SU-DHL-6 (cell line): ENCODE results near the gene PTK6.

Experiments used
- EZH2phosphoT487 ChIP-seq: fragments of 200-600 bp; sonication (generic), shearing (Covaris generic); conservative IDR thresholded peaks from 2 replicates; pipeline ENCODE4 v1.6.1; 2018; ENCODE audit warnings: mild to moderate bottlenecking, antibody characterized with exemption, low read length, moderate library complexity, mixed read lengths
- TF ChIP-seq, protein P1 (sequence below): fragments of 200-600 bp; sonication (generic); IDR thresholded peaks from one replicate; pipeline ENCODE4 v1.5.1; 2017; ENCODE audit warnings: antibody characterized with exemption, mild to moderate bottlenecking, low read length, moderate library complexity; ENCODE audit not compliant: insufficient read depth, poor library complexity, severe bottlenecking

DNA sequence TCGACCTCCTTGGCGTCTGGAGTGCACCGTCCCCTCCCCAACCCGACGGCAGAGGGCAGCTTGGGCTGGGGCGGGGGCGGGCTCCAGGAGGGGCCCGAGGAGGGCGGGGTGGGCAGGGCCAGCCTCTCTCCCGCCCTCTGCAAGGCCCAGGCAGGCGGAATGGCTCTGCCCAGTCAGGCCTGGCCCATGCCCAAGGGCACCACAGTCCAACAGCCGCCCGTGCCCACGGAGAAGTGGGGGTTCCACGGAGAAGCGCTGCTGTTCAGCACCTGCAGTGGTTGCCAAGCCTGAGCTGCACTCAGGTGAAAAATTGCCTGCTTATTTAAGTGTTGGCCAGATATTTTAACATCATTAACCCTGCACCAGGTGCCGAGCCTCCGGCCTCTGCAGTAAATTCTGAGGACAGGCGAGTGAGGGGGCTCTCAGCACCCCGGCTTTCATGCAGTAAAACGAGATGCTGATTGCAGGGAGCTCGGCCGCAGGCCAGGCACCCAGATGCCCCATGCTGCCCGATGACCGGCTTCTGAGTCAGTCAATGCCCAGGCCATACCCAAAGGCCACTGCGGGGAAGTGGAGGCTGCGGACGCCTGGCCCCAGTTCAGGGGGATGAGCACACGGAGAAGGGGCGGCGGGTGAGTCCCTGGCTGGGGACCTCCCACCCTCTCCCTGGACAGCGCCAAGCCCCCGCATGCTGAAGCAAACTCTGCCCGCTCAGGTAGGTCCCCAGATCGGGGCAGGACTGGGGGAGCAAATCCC is 10.7 kb upstream of the PTK6 start, which contains the start of gene SRMS:
- TF ChIP-seq EZH2phosphoT487, result no peak
- TF ChIP-seq, protein P1, sequence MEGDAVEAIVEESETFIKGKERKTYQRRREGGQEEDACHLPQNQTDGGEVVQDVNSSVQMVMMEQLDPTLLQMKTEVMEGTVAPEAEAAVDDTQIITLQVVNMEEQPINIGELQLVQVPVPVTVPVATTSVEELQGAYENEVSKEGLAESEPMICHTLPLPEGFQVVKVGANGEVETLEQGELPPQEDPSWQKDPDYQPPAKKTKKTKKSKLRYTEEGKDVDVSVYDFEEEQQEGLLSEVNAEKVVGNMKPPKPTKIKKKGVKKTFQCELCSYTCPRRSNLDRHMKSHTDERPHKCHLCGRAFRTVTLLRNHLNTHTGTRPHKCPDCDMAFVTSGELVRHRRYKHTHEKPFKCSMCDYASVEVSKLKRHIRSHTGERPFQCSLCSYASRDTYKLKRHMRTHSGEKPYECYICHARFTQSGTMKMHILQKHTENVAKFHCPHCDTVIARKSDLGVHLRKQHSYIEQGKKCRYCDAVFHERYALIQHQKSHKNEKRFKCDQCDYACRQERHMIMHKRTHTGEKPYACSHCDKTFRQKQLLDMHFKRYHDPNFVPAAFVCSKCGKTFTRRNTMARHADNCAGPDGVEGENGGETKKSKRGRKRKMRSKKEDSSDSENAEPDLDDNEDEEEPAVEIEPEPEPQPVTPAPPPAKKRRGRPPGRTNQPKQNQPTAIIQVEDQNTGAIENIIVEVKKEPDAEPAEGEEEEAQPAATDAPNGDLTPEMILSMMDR, result no peak
